H7 (cell line): Measurements from ENCODE around the gene MRPS11. TPM values are rescaled to one million over a fixed set of nuclear protein-coding genes. Genes with fewer than 3 reads are reported as not detected.
A peak's percentile ranks its signal among the peaks of the same experiment; 100 is the strongest.
"Not testable (repeated sequence)": the region's sequence is repeated elsewhere in the genome, so short reads cannot be mapped to it uniquely, and the experiment has no call there.

Source experiments
- DNase-seq: peaks from one replicate; pipeline ENCODE4 v3.0.0; 2012
- H3K27me3 ChIP-seq: 2 replicates; pipeline ENCODE4 v1.6.0; 2011; ENCODE audit warnings: mild to moderate bottlenecking, low read length; ENCODE audit not compliant: control insufficient read depth, insufficient read depth
- H3K36me3 ChIP-seq: replicated peaks from 2 replicates; pipeline ENCODE4 v1.5.1; 2011; ENCODE audit warnings: low read length; ENCODE audit not compliant: control insufficient read depth, insufficient read depth
- H3K4me3 ChIP-seq: 2 replicates; pipeline ENCODE4 v1.5.1; 2011; ENCODE audit warnings: low read depth, mild to moderate bottlenecking, control low read depth, low read length, moderate library complexity; ENCODE audit not compliant: insufficient read depth
- total RNA-seq: library from RNA; depleted of rRNA; stranded (reverse); fragments of >200 nt; shearing (Covaris generic); gene quantifications from 2 replicates; pipeline ENCODE4 v1.2.3, GENCODE V29; 2014; rRNA removed

Gene MRPS11
- 41.1 and 58.9 TPM in 2 replicates for total RNA-seq

- H3K4me3 ChIP-seq: peak within 1 kb of the TSS; percentile 87
- H3K36me3 ChIP-seq: peaks cover 10% of the 10 kb centered on the region
- no peaks in the 10 kb centered on the region for H3K27me3 ChIP-seq
- DNase-seq: peak; percentile 92
Observed at GRCh38 chr15:88467073-88467934, at the start of gene MRPS11, which contains the start of gene MRPL46. Gene MRPS11 (plus strand): TSS chr15:88467708. CDS start chr15:88467718, 10 bp downstream. Gene MRPL46 (minus strand): TSS chr15:88467388. CDS start chr15:88467377, 11 bp downstream.

- DNase-seq: no peak
- H3K27me3 ChIP-seq: no peaks in the 10 kb centered on the region
- no peaks in the 10 kb centered on the region for H3K36me3 ChIP-seq
- H3K4me3 ChIP-seq: no peak overlapping the region
Observed at GRCh38 chr15:88419830-88420229, 47.7 kb upstream of the MRPS11 start.

- no peak for DNase-seq
- H3K4me3 ChIP-seq: no peak overlapping the region
- no peaks in the 10 kb centered on the region for H3K27me3 ChIP-seq
- no peaks in the 10 kb centered on the region for H3K36me3 ChIP-seq
Observed at GRCh38 chr15:88423331-88423730, 44.2 kb upstream of the MRPS11 start.

DNA sequence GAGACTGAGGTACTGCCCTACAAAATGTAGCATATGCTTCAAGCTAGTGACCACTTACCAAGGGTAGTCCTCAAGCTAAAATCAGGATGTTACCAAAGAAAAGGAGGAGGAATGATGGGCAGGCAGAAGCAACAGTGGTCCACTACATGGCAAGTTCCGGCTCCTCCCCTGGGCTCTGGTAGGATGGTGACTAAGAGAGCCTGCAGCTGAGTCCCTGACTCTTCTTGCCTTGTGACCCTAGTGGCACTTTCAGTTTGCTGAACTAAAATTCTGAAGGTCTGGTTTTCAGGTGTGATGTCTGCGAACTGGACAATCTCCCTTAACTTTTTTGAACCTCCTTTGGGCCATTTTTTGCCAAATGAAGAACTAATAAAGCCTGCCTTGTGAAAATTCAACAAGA, 41.2 kb upstream of the MRPS11 start:
- no peak for DNase-seq
- Histone ChIP-seq H3K27me3 (no peaks in the 10 kb centered on the region), H3K4me3 (no peak overlapping the region), H3K36me3 (no peaks in the 10 kb centered on the region)

DNA sequence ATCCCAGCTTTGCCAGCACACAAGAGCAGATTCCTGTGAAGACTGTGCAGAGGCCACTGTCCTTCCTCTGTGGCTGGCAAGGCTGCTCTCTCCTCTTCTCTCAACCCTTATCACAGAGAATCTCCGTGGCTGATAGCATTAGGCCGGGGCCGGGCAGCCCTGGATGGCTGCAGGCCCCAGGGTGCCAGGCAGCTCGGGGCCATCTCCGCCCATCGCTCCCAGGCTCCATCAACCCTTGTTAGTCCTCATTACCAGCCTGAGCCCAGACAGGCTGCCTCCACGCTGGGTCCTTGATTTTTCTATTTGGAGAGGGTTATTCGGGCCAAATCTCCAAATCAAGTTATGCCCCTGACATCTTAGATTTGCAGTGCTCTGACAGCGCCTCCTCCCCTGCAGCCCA, 39.5 kb upstream of the MRPS11 start:
- no peak for DNase-seq
- no peaks in the 10 kb centered on the region for H3K27me3 ChIP-seq
- H3K36me3 ChIP-seq: no peaks in the 10 kb centered on the region
- H3K4me3 ChIP-seq: no peak overlapping the region

GRCh38 chr15:88428805-88429605, 38.5 kb upstream of the MRPS11 start:
- Histone ChIP-seq H3K27me3 (no peaks in the 10 kb centered on the region), H3K4me3 (no peak overlapping the region), H3K36me3 (no peaks in the 10 kb centered on the region)
- DNase-seq: no peak

GRCh38 chr15:88430051-88430450, 37.5 kb upstream of the MRPS11 start:
- H3K4me3 ChIP-seq: no peak overlapping the region
- H3K36me3 ChIP-seq: no peaks in the 10 kb centered on the region
- no peak for DNase-seq
- H3K27me3 ChIP-seq: no peaks in the 10 kb centered on the region

- Histone ChIP-seq H3K27me3 (no peaks in the 10 kb centered on the region), H3K4me3 (no peak overlapping the region), H3K36me3 (no peaks in the 10 kb centered on the region)
- DNase-seq: peak; percentile 25
Observed at GRCh38 chr15:88431441-88431840, 36.1 kb upstream of the MRPS11 start.

DNA sequence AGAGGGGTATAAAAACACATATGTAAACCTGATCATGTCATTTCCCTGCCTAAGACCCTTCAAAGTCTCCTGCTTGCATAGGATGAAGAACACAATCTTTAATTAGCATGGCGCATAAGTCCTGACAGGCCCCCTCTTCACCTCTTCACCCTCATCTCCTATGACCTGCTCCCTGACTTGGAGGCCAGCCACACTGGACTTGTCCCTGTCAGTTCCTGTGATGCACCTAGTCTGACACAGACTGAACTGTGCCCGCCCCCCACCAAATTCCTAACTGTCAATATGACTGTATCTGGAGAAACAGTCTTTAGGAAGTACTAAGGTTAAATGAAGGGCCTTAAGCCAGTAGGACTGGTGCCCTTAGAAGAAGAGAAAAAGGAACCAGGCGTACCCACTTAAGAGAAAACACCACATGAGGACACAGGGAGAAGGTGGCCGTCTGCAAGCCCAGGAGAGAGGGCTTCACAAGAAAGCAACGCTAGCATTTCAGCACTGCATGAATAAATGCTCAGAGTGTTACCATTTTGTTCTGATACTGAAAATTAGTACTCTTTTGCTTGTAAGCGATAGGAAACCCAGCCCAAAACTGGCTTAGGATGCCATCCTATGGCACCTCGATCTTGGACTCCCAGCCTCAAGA, 34.3 kb upstream of the MRPS11 start:
- Histone ChIP-seq H3K4me3 (no peak overlapping the region), H3K36me3 (no peaks in the 10 kb centered on the region), H3K27me3 (no peaks in the 10 kb centered on the region)
- DNase-seq: no peak

DNA sequence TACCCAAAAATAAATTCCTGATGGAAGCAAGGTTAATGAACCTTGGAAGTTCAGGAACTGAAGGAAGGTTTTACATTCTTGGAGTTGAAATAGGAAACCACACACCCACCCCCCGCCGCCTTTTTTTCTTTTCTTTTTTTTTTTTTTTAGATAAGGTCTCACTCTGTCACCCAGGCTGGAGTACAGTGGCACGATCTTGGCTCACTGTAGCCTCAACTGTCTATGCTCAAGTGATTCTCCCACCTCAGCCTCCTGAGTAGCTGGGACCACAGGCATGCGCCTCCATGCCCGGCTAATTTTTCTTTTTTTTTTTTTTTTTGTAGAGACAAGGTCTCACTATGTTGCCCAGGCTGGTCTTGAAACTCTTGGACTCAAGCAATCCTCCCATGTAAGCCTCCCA, 33.4 kb upstream of the MRPS11 start:
- not testable (repeated sequence) for DNase-seq, H3K4me3 ChIP-seq, H3K36me3 ChIP-seq, H3K27me3 ChIP-seq

- no peak overlapping the region for H3K4me3 ChIP-seq
- no peaks in the 10 kb centered on the region for H3K27me3 ChIP-seq
- no peaks in the 10 kb centered on the region for H3K36me3 ChIP-seq
- DNase-seq: no peak
Observed at GRCh38 chr15:88438181-88438580, 29.3 kb upstream of the MRPS11 start.

- Histone ChIP-seq H3K36me3 (no peaks in the 10 kb centered on the region), H3K27me3 (no peaks in the 10 kb centered on the region), H3K4me3 (no peak overlapping the region)
- no peak for DNase-seq
Observed at GRCh38 chr15:88440021-88440420, 27.5 kb upstream of the MRPS11 start.

DNA sequence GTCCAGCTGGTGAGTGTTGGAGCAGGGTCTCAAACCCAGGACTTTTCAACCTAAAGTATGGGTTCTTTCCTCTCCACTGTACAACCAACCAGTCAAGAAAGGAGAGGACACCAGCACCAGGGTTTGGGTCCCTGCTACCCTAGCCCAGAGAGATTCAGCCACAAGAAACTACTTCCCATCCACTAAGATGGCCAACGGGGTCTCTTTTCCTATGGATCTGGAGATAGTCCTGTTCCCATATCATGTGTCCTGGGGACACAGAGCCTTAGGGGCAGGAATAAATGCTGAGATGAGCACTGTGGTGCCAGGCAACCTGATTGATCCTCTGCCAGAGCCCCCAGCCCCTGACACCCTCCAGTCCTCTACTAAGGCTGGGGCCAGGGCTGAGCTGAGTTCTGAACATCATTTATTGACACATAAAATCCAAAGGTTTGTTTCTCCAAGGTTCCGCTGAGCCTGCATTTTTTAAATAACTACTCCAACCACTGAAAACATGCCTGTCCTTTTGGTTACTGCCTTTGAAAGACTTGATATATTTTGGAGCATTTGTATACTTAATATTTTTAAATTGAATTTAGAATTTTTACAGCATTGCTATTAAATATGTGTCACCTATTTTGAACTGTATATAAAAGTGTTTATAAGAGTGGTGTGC, 26.3 kb upstream of the MRPS11 start:
- DNase-seq: no peak
- Histone ChIP-seq H3K36me3 (no peaks in the 10 kb centered on the region), H3K4me3 (no peak overlapping the region), H3K27me3 (no peaks in the 10 kb centered on the region)

GRCh38 chr15:88447206-88447605, 20.3 kb upstream of the MRPS11 start:
- H3K27me3 ChIP-seq: peaks cover 6% of the 10 kb centered on the region
- DNase-seq: no peak
- H3K4me3 ChIP-seq: no peak overlapping the region
- H3K36me3 ChIP-seq: no peaks in the 10 kb centered on the region
